ENCODE data around the gene KCNAB1.

GRCh38 chr3:156106721-156107373 lies 13.5 kb upstream of the KCNAB1 start:
- no peak for TF ChIP-seq CTCF (IDR thresholded peaks at IDR 0.05)
- no peak for TF ChIP-seq EZH2 (IDR thresholded peaks at IDR 0.05; ENCODE audit: borderline replicate concordance, insufficient read depth, low read depth, low read length, poor library complexity, severe bottlenecking)

Data from B cell (primary cell).